K562 (cell line): ENCODE measurements around the gene KBTBD4. TPM values are rescaled to one million over a fixed set of nuclear protein-coding genes. Genes with fewer than 3 reads are reported as not detected.
A peak's percentile ranks its signal among the peaks of the same experiment; 100 is the strongest.

Experiments used
- CCNT2 ChIP-seq: IDR thresholded peaks from 2 replicates; pipeline ENCODE4 v1.6.1; 2011; ENCODE audit warnings: borderline replicate concordance, low read depth, mild to moderate bottlenecking, moderate library complexity, mixed read lengths, low read length; ENCODE audit not compliant: insufficient read length; ENCODE audit errors: extremely low read depth
- E2F6 ChIP-seq, 2 experiments: IDR thresholded peaks; 2 replicates each; pipeline ENCODE4 v1.6.1; 2011; ENCODE audit warnings: borderline replicate concordance in 1 of 2, control low read depth in 1 of 2, low read depth in 1 of 2, low read length in 1 of 2, mild to moderate bottlenecking in 1 of 2, mixed read lengths in 1 of 2, moderate library complexity in 1 of 2; ENCODE audit not compliant: insufficient read depth in 1 of 2, insufficient read length in 1 of 2, poor library complexity in 1 of 2, severe bottlenecking in 1 of 2; ENCODE audit errors: extremely low read depth in 1 of 2
- FUS ChIP-seq: fragments of 200-400 bp; formaldehyde crosslinking; optimal IDR thresholded peaks from 2 replicates; pipeline ENCODE3; 2017; ENCODE audit warnings: low read depth, low read length
- HNRNPL ChIP-seq: fragments of 200-400 bp; formaldehyde crosslinking; IDR thresholded peaks from 2 replicates; pipeline ENCODE4 v1.6.1; 2017; ENCODE audit warnings: low read depth, mild to moderate bottlenecking, low read length
- ID3 ChIP-seq, 2 experiments: fragments of 250-450 bp in 1 of 2; fragments of 450-650 bp in 1 of 2; sonication (Bioruptor Pico) in 1 of 2; IDR thresholded peaks; 2 replicates each; pipeline versions ENCODE4 v1.6.1 to v1.8.0; 2016 to 2021; ENCODE audit warnings: mild to moderate bottlenecking in 2 of 2, moderate library complexity in 2 of 2, missing compliant biosample characterization in 1 of 2, missing genetic modification characterization in 1 of 2
- IRF2 ChIP-seq: sonication (generic); formaldehyde crosslinking; IDR thresholded peaks from 2 replicates; pipeline ENCODE4 v1.8.1; 2022; ENCODE audit warnings: mild to moderate bottlenecking, missing genetic modification reagents
- MLLT1 ChIP-seq, 2 experiments: fragments of 450-650 bp; IDR thresholded peaks; 2 replicates each; pipeline ENCODE4 v1.6.1; 2016
- MNT ChIP-seq, 2 experiments: fragments of 450-650 bp; conservative IDR thresholded peaks; 2 replicates each; pipeline ENCODE4 v1.6.1; 2017; ENCODE audit warnings: mild to moderate bottlenecking in 2 of 2, moderate library complexity in 2 of 2
- RB1 ChIP-seq: fragments of 450-650 bp; IDR thresholded peaks from 2 replicates; pipeline ENCODE4 v1.6.1; 2017; ENCODE audit warnings: low read depth, mild to moderate bottlenecking
- RBBP5 ChIP-seq: fragments of 200-600 bp; sonication (generic); IDR thresholded peaks from 2 replicates; pipeline ENCODE4 v1.6.1; 2012; ENCODE audit warnings: borderline replicate concordance, mild to moderate bottlenecking, low read length, control low read depth, inconsistent platforms; ENCODE audit not compliant: insufficient read depth, poor library complexity, severe bottlenecking
- STAT6 ChIP-seq: sonication (generic); formaldehyde crosslinking; IDR thresholded peaks from 2 replicates; pipeline ENCODE4 v1.8.1; 2023; ENCODE audit warnings: mild to moderate bottlenecking, missing genetic modification reagents
- SUPT5H ChIP-seq: fragments of 450-650 bp; IDR thresholded peaks from 2 replicates; pipeline ENCODE4 v1.6.1; 2016
- TCF15 ChIP-seq: fragments of 250-450 bp; sonication (Bioruptor Pico); IDR thresholded peaks from 2 replicates; pipeline ENCODE4 v1.8.0; 2022; ENCODE audit warnings: moderate library complexity, mild to moderate bottlenecking, inconsistent platforms
- ZNF212 ChIP-seq: fragments of 450-650 bp; formaldehyde crosslinking; IDR thresholded peaks from 2 replicates; pipeline ENCODE4 v1.4.0; 2020; ENCODE audit warnings: mild to moderate bottlenecking
- ZNF384 ChIP-seq: IDR thresholded peaks from 2 replicates; pipeline ENCODE4 v1.6.1; 2012; ENCODE audit warnings: low read depth, low read length, improper control_type of control experiment
- ZNF431 ChIP-seq: sonication (generic); formaldehyde crosslinking; IDR thresholded peaks from 2 replicates; pipeline ENCODE4 v1.8.0; 2022; ENCODE audit warnings: mild to moderate bottlenecking, missing genetic modification reagents
- ZNF76 ChIP-seq: fragments of 250-450 bp; sonication (Bioruptor Pico); IDR thresholded peaks from 2 replicates; pipeline ENCODE4 v1.4.0; 2020; ENCODE audit warnings: mild to moderate bottlenecking, moderate library complexity, borderline replicate concordance
- polyA plus RNA-seq, 8 experiments: library from polyadenylated mRNA; depleted of rRNA in 4 of 8; stranded (reverse) in 5 of 8; unstranded in 3 of 8; fragments of >200 nt; fragmentation: Nextera tagmentation in 2 of 8; fragmentation: Illumina TruSeq in 1 of 8; extraction: Ambion mirVana in 2 of 8; extraction: Trizol in 1 of 8; gene quantifications; 2 replicates each; pipeline versions ENCODE4 v1.2.1 to v1.2.3, GENCODE V29; 2011 to 2014; ENCODE audit warnings: inconsistent platforms in 1 of 8, missing spikeins in 1 of 8
- total RNA-seq, 7 experiments: library from RNA; depleted of rRNA in 6 of 7; stranded (reverse); fragments of >200 nt in 6 of 7; fragmentation: Illumina TruSeq in 2 of 7; extraction: Trizol in 2 of 7; gene quantifications; 2 replicates each; pipeline versions ENCODE4 v1.2.1 to v1.2.3, GENCODE V29; 2011 to 2021; ENCODE audit warnings: low replicate concordance in 1 of 7

Gene KBTBD4
- total and polyA plus RNA-seq, 9 of the 15 experiments (the other 6 are each of a cell fraction or from before 2014, with no cell fraction given), result 7.0 to 33.9 (median 13.3) TPM

GRCh38 chr11:47552566-47553405 is 26.0 kb downstream of the KBTBD4 start, which contains the start of gene CELF1 (continued):
- TF ChIP-seq ZNF431 (CRISPR knock-in tag), result no peak
- TF ChIP-seq MLLT1 (IDR thresholded peaks at IDR 0.05), result peak in 1 of 2 experiments; percentile 30; a peak in 2 of 4 replicates
- TF ChIP-seq TCF15, result no peak
- peak; percentile 70 for TF ChIP-seq FUS
- no peak for TF ChIP-seq ZNF76 (CRISPR knock-in tag)
- TF ChIP-seq RB1, result peak; percentile 98
- TF ChIP-seq ZNF212 (CRISPR knock-in tag), result peak; percentile 53; the same call in 1 of the 2 replicates
- peak; percentile 78 to 82 for TF ChIP-seq MNT (conservative IDR thresholded peaks at IDR 0.05)
- peak; percentile 39; the same call in 1 of the 2 replicates for TF ChIP-seq STAT6 (CRISPR knock-in tag)
- TF ChIP-seq IRF2 (CRISPR knock-in tag), result no peak
- peak; percentile 45 to 51 for TF ChIP-seq E2F6 (IDR thresholded peaks at IDR 0.05; ENCODE audit: borderline replicate concordance in 1 of 2, extremely low read depth in 1 of 2, insufficient read depth in 1 of 2, insufficient read length in 1 of 2, low read depth in 1 of 2, low read length in 1 of 2, poor library complexity in 1 of 2, severe bottlenecking in 1 of 2)
- TF ChIP-seq SUPT5H, result peak; percentile 82
- peak; percentile 96 for TF ChIP-seq CCNT2
- no peak for TF ChIP-seq ID3 (CRISPR knock-in tag; IDR thresholded peaks at IDR 0.05)
- TF ChIP-seq ID3 (tag; IDR thresholded peaks at IDR 0.05), result peak; percentile 57; the same call in 1 of the 2 replicates
- TF ChIP-seq HNRNPL, result 0 out of 2 replicates have a peak, but pooled peaks have one; percentile 38
- TF ChIP-seq RBBP5, result peak; percentile 83
- no peak; the same call in 1 of the 2 replicates for TF ChIP-seq ZNF384
